Stimulated activated CD4-positive, alpha-beta T cell treated with anti-CD3 and anti-CD28 coated beads, Interleukin-4, amount 100 ng/mL, for 1 hour (primary cell): ENCODE results near the gene MED8.
"Not testable (repeated sequence)": the region's sequence is repeated elsewhere in the genome, so short reads cannot be mapped to it uniquely, and the experiment has no call there.

Experiments
- DNase-seq: peaks from one replicate; pipeline ENCODE4 v3.0.0-alpha.2; 2020

Gene MED8

GRCh38 chr1:43382027-43382779, 7.4 kb downstream of the MED8 start:
- DNase-seq: no peak

- DNase-seq: no peak
Measured at GRCh38 chr1:43381612-43382011, 8.0 kb downstream of the MED8 start.

DNA sequence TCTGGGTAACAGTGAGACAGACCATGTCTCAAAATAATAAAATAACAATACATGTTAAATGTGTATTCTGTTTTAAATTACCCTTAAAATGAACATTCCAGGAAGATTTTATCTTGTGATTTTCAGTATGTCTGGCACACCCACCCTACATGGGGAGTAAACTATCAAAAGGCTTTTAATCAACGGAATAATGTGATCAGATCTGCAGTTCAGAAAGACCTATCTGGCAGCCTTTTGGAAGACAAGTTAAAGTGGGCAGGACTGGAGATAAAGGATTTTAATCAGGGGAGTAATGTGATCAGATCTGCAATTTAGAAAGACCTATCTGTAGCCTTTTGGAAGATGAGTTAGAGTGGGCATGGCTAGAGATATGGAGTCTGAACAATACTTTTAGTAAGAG, 10.1 kb downstream of the MED8 start:
- DNase-seq: no peak

DNA sequence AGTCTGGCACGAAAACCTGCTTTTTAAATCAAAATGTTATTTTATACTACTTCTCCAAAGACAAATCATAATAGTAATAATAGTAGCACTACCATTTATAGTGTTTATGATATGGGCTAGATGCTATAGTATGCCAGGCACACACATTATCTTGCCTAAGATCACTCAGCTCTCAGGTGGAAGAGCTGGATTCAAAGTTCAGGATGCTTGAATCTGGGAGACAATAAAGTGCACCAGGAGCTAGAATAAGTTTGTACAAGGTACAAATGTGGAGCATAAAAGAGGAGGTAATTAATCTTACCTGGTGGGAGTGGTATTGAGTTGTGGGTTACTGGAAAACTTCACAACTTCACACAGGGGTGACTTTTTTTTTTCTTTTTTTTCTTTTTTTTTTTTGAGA, 11.8 kb downstream of the MED8 start:
- DNase-seq: no peak

- no peak for DNase-seq
Measured at GRCh38 chr1:43376723-43377235, 12.8 kb downstream of the MED8 start.

GRCh38 chr1:43373066-43373940, 16.3 kb downstream of the MED8 start:
- DNase-seq: no peak

- no peak for DNase-seq
Measured at GRCh38 chr1:43372172-43372571, 17.4 kb downstream of the MED8 start.

GRCh38 chr1:43370564-43370963, 19.0 kb downstream of the MED8 start:
- DNase-seq: no peak

- DNase-seq: not testable (repeated sequence)
Measured at GRCh38 chr1:43369779-43370178, 19.8 kb downstream of the MED8 start.

DNA sequence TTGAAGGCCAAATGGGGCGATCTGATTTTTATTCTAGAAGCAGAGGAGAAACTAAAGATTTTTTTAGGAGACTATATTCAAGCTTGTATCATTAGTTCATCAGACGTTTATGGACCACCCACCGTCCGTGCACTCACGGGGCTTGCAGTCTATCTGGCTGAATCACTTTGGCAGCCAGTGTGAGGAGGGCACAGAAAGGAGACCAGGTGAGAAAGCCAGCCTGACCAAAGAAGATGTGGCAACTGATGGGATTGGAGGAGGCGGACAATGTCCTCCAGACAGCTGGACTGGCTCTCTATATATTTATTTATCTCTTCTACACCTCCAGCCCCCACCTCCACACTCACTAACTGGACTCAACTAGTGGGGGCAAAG, 21.0 kb downstream of the MED8 start:
- no peak for DNase-seq

DNA sequence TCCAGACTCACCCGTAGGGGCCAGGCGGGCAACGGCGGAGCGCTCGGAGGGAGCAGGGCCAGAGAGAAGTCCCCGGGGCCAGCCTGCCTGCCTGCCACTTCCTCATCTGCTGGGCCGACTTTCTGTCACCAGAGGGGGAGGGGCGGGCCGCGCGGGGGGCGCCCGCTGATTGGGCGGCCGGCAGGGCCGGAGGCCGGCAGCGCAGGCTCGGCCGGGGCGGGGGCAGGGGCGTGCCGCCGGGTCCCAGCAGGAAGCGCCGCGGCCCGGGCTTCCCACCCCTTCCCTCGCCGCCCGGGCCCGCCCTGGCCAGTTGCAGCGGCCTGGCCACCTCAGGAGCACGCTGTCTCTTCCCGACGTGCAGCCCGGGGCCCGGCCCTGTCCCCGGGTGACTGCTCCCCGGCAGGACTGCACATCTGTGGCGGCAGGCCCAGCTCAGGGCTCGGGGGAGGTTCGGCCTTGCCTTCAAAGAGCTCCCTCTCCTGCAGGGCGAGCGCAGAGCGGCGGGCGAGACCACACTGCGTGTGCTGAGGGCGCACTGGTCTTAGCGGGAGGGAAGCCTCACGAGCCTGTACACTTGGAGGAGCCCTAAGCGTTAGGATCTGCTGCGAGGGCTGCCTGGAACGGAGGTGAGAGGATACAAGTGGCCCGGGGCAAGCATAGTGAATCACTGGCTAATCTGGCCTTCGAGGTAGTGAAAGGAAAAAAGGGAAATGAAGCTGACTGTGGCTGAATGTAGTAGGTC, 21.5 kb downstream of the MED8 start, which contains the start of gene ELOVL1:
TSS of gene ELOVL1 (minus strand) at position 108 of the 742 bp plus-strand sequence. CDS start 2,402 bp downstream, outside the sequence.
- DNase-seq: peak; percentile 90

DNA sequence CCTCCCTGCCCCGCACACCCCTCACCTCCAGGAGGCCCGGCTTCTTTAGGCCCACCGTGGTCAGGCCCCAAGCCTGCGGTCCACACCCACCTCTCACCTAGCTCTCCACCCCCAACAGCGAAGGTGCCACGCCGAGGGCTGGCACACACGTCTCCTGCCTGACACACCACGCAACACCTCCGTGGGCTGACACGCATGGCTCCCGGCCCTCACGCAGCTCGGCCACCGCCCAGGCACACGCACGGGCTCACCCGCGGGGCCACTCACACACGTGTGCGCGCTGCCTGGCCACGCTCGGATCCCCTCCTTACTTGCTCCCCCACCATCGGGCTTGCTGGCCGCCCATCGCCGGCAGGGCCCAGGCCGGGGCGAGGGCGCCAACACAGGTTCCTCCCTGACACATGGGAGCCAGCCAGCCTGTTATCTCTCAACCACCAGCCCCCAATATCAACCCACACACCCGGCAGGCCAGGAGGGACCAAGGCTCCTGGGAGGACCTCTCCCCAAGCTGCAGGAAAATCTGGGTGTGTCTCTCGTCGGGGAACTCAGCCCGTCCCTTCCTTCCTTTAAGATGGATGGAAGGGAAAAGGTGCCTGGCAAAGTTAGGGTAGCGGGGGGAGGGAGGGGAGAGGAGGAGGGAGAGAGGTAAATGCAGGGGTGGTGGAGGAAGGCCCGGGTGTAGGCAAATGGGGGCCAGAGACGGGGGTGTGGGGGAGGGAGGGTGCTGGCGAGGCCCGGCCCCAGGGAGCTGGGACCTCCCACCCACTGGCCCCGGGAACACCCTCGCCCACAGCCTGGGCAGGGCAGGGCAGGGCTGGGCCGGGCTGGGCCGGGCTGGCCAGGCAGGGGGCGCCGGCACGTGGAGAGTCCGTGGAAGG, 22.3 kb downstream of the MED8 start:
- DNase-seq: peak; percentile 46

GRCh38 chr1:43366601-43367025, 23.0 kb downstream of the MED8 start:
- DNase-seq: no peak

DNA sequence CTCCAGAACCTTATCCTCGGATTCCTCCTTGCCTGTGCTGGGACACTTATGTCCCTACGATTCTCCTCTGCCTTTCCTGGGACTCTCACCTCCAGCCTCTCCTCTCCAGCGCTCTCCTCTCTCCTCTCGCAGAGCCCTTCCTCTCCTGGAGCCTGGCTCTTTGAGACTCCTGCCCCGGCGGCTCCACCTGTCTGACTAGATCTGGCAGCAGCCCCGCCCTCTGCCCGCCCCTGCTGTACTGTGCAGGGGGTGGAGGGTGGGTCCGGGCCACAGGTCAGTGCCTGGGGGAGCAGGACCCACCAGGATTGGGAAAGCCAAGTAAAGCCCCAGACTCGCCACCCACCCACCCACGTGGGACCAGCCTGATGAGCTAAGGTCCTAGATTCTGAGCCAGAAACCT, 23.4 kb downstream of the MED8 start:
- DNase-seq: peak; percentile 15

DNA sequence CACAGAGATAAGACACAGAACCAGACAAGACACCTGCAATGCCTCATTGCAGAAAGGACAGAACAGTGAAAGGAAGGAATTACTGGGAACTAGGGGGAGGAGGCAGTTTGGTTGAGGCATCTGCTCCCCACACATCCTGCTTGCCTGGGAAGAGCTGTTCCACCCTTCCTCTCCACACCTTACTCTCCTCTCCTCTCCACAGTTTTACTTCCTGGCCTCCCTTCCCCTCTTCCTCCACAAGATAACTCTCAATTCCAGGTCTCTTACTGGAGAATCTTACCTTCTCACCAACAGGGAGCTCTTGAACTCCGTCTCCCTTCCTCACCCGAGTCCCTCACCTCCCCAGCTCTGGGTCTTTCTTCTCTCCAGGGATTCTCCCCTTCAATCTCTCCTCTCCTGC, 23.9 kb downstream of the MED8 start:
- no peak for DNase-seq

DNA sequence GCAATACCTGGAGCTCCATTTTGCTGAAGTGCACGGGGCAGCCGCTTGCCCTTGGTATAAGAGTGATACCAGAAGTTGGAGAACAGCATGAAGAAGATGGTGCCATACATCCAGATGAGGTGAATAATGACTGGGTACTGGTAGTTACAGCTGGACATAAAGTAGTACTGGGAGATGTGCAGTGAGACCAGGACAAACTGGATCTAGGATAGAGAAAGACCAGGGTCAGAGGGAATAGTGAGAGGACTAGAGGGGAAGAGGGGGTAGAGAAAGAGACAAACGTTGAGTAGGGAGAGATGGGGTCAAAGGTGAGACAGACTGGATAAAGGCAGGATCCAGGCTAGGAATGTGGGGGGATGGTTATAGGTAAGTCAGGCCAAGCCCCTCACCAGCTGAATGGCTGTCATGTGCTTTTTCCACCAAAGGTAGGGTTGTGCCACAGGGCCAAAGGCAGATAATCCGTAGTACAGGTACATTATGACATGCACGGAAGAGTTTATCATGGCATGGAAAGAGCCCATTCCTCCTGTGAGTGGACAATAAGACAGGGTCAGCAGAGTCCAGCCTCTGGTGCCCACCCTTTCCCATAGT, 25.6 kb downstream of the MED8 start:
- no peak for DNase-seq

GRCh38 chr1:43363283-43363934, 26.2 kb downstream of the MED8 start:
- DNase-seq: no peak

GRCh38 chr1:43360616-43361015, 29.0 kb downstream of the MED8 start:
- no peak for DNase-seq

GRCh38 chr1:43359696-43360095, 29.9 kb downstream of the MED8 start:
- DNase-seq: no peak

- DNase-seq: peak; percentile 99
Measured at GRCh38 chr1:43358746-43359693, 30.6 kb downstream of the MED8 start, which contains the start of gene CDC20. Gene CDC20, plus strand, starts transcription at chr1:43358981. Its CDS starts 235 bp downstream, at chr1:43359216.
